Progenitor cell of endocrine pancreas (in vitro differentiated cells): ENCODE measurements around the gene POLD1. TPM values are rescaled to one million over a fixed set of nuclear protein-coding genes. Genes with fewer than 3 reads are reported as not detected.
"Not testable (repeated sequence)": the region's sequence is repeated elsewhere in the genome, so short reads cannot be mapped to it uniquely, and the experiment has no call there.

Experiments
- DNase-seq: peaks from one replicate; pipeline ENCODE4 v3.0.0; 2021; ENCODE audit warnings: low spot score; ENCODE audit not compliant: unreplicated experiment
- H3K27ac Mint-ChIP-seq: 2 replicates; pipeline ENCODE4 v1.8.0; 2021; ENCODE audit warnings: mild to moderate bottlenecking, moderate library complexity, mixed read lengths
- H3K27me3 Mint-ChIP-seq: 2 replicates; pipeline ENCODE4 v1.8.0; 2021; ENCODE audit warnings: mixed read lengths
- H3K36me3 Mint-ChIP-seq: 2 replicates; pipeline ENCODE4 v1.8.0; 2022; ENCODE audit warnings: mixed read lengths; ENCODE audit not compliant: insufficient read depth
- H3K4me1 Mint-ChIP-seq: 2 replicates; pipeline ENCODE4 v1.8.0; 2021; ENCODE audit warnings: low read depth, mixed read lengths
- H3K4me3 Mint-ChIP-seq: 2 replicates; pipeline ENCODE4 v1.8.0; 2021; ENCODE audit warnings: low read depth, mild to moderate bottlenecking, moderate library complexity, mixed read lengths
- H3K9me3 Mint-ChIP-seq: 2 replicates; pipeline ENCODE4 v1.8.0; 2021; ENCODE audit warnings: low read depth, mixed read lengths
- CTCF ChIP-seq: fragments of 200-600 bp; sonication (generic); IDR thresholded peaks from one replicate; pipeline ENCODE4 v1.5.0; 2021; ENCODE audit warnings: antibody characterized with exemption, mild to moderate bottlenecking; ENCODE audit not compliant: unreplicated experiment
- long read RNA-seq: library from polyadenylated mRNA; unstranded; transcript quantifications from one replicate; pipeline ENCODE4 v2.0.0, GENCODE V29; 2020
- total RNA-seq: library from RNA; stranded (reverse); gene quantifications from 2 replicates; pipeline ENCODE4 v1.2.1, GENCODE V29; 2021

POLD1 gene
- total RNA-seq = 91.4 and 99.5 TPM in 2 replicates
- long read RNA-seq, transcript POLD1-201 (27 exons, 3,444 nt) = major isoform, 21 of 47 reads
- long read RNA-seq, partial matches to known transcripts = 8 of 47 reads
- long read RNA-seq, other reads (novel, unspliced or antisense) = 16 of 47 reads

GRCh38 chr19:50383852-50384684 lies at the start of gene POLD1:
POLD1 (plus strand) TSS chr19:50384347; CDS start chr19:50398852, 14,505 bp downstream.
- peak; percentile 98 for DNase-seq
- no peak for TF ChIP-seq CTCF
- Mint-ChIP-seq H3K36me3 (peaks cover 19% of the 10 kb centered on the region), H3K4me3 (peak within 1 kb of the TSS; percentile 96), H3K9me3 (no peaks in the 10 kb centered on the region), H3K4me1 (peaks cover 19% of the 10 kb centered on the region), H3K27ac (peak within 1 kb of the TSS; percentile 96), H3K27me3 (no peaks in the 10 kb centered on the region)

GRCh38 chr19:50334741-50335421 lies 49.3 kb upstream of the POLD1 start:
- Mint-ChIP-seq H3K27me3 (peaks cover 4% of the 10 kb centered on the region), H3K9me3 (peaks cover 8% of the 10 kb centered on the region), H3K36me3 (peaks cover 12% of the 10 kb centered on the region), H3K27ac (peak overlapping the region; percentile 2), H3K4me3 (peak overlapping the region; percentile 54), H3K4me1 (peaks cover 28% of the 10 kb centered on the region)
- no peak for DNase-seq
- TF ChIP-seq CTCF = no peak

GRCh38 chr19:50337031-50337430 lies 47.1 kb upstream of the POLD1 start:
- not testable (repeated sequence) for H3K9me3 Mint-ChIP-seq, H3K27ac Mint-ChIP-seq, H3K4me3 Mint-ChIP-seq, DNase-seq, H3K27me3 Mint-ChIP-seq
- Mint-ChIP-seq H3K4me1 (peaks cover 15% of the 10 kb centered on the region), H3K36me3 (peaks cover 13% of the 10 kb centered on the region)

GRCh38 chr19:50340331-50340730 lies 43.8 kb upstream of the POLD1 start:
- no peak overlapping the region for H3K27ac Mint-ChIP-seq
- H3K36me3 Mint-ChIP-seq = peaks cover 20% of the 10 kb centered on the region
- H3K4me3 Mint-ChIP-seq = no peak overlapping the region
- no peak for DNase-seq
- H3K4me1 Mint-ChIP-seq = peaks cover 2% of the 10 kb centered on the region
- H3K9me3 Mint-ChIP-seq = peaks cover 8% of the 10 kb centered on the region
- no peaks in the 10 kb centered on the region for H3K27me3 Mint-ChIP-seq
- TF ChIP-seq CTCF = no peak

- DNase-seq = no peak
- peaks cover 19% of the 10 kb centered on the region for H3K36me3 Mint-ChIP-seq
- TF ChIP-seq CTCF = no peak
- no peaks in the 10 kb centered on the region for H3K4me1 Mint-ChIP-seq
- H3K9me3 Mint-ChIP-seq = peaks cover 3% of the 10 kb centered on the region
- no peak overlapping the region for H3K4me3 Mint-ChIP-seq
- no peaks in the 10 kb centered on the region for H3K27me3 Mint-ChIP-seq
- no peak overlapping the region for H3K27ac Mint-ChIP-seq
Observed at GRCh38 chr19:50341091-50341564, 43.0 kb upstream of the POLD1 start.
